Activated CD8-positive, alpha-beta memory T cell treated with anti-CD3 and anti-CD28 coated beads, Interleukin-2, amount 50 U/mL, for 4 hours (primary cell): ENCODE results near the gene ABCA1.
"Not testable (repeated sequence)": the region's sequence is repeated elsewhere in the genome, so short reads cannot be mapped to it uniquely, and the experiment has no call there.

Experiments used
- DNase-seq: peaks from one replicate; pipeline ENCODE4 v3.0.0-alpha.2; 2020

ABCA1 gene

GRCh38 chr9:104787306-104788015 is 140.5 kb downstream of the ABCA1 start:
- DNase-seq: no peak

- no peak for DNase-seq
Observed at GRCh38 chr9:104786293-104786692, 141.7 kb downstream of the ABCA1 start.

GRCh38 chr9:104784098-104784497 is 143.9 kb downstream of the ABCA1 start:
- no peak for DNase-seq

- DNase-seq: no peak
Observed at GRCh38 chr9:104783588-104783987, 144.4 kb downstream of the ABCA1 start.

- DNase-seq: no peak
Observed at GRCh38 chr9:104780796-104781395, 147.1 kb downstream of the ABCA1 start.

- DNase-seq: no peak
Observed at GRCh38 chr9:104779946-104780535, 147.9 kb downstream of the ABCA1 start.

GRCh38 chr9:104779334-104779733 is 148.6 kb downstream of the ABCA1 start:
- DNase-seq: no peak

- no peak for DNase-seq
Observed at GRCh38 chr9:104778802-104779201, 149.2 kb downstream of the ABCA1 start.

- no peak for DNase-seq
Observed at GRCh38 chr9:104776797-104777196, 151.2 kb downstream of the ABCA1 start.

GRCh38 chr9:104775976-104776375 is 152.0 kb downstream of the ABCA1 start:
- DNase-seq: no peak

- no peak for DNase-seq
Observed at GRCh38 chr9:104775574-104775936, 152.4 kb downstream of the ABCA1 start.

- no peak for DNase-seq
Observed at GRCh38 chr9:104774831-104775573, 153.0 kb downstream of the ABCA1 start.

GRCh38 chr9:104774132-104774531 is 153.8 kb downstream of the ABCA1 start:
- DNase-seq: no peak

GRCh38 chr9:104772714-104773510 is 155.0 kb downstream of the ABCA1 start:
- no peak for DNase-seq

GRCh38 chr9:104769655-104770054 is 158.3 kb downstream of the ABCA1 start:
- no peak for DNase-seq

GRCh38 chr9:104769029-104769428 is 158.9 kb downstream of the ABCA1 start:
- DNase-seq: not testable (repeated sequence)

GRCh38 chr9:104767507-104767906 is 160.4 kb downstream of the ABCA1 start:
- no peak for DNase-seq

GRCh38 chr9:104766025-104766424 is 161.9 kb downstream of the ABCA1 start:
- no peak for DNase-seq

- DNase-seq: no peak
Observed at GRCh38 chr9:104765138-104765537, 162.8 kb downstream of the ABCA1 start.

GRCh38 chr9:104758974-104759373 is 169.0 kb downstream of the ABCA1 start:
- DNase-seq: no peak

GRCh38 chr9:104750185-104750767 is 177.7 kb downstream of the ABCA1 start:
- DNase-seq: no peak

GRCh38 chr9:104748359-104749031 is 179.5 kb downstream of the ABCA1 start:
- DNase-seq: no peak
